GM19023 (cell line): ENCODE results near the gene BRIP1.
"Not testable (repeated sequence)": the region's sequence is repeated elsewhere in the genome, so short reads cannot be mapped to it uniquely, and the experiment has no call there.

Experiments used
- ATAC-seq: cut with Tn5 transposase; IDR thresholded peaks from one replicate; pipeline ENCODE4 v1.9.1; 2021; ENCODE audit warnings: mild to moderate bottlenecking, moderate library complexity; ENCODE audit not compliant: unreplicated experiment

The BRIP1 gene

DNA sequence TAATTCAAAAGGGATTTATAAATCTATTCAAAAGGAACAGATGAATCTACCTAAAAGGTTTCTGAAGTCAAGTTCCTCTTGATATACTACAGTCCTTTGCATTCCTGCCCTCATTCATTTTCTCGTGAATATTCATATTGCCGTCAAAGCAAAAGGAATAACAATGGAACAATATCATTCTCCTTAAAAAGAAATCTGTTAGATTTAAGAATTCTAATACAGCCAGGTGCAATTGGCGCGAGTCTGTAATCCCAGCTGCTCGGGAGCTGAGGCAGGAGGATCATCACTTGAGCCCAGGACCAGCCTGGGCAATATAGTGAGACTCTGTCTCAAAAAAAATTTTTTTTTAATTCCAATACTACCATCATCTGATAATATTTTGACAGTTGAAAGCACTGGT, 130.3 kb downstream of the BRIP1 start:
- no peak for ATAC-seq

- ATAC-seq = no peak
These were observed 131.2 kb downstream of the BRIP1 start for GRCh38 chr17:61732169-61732568.

- ATAC-seq = no peak
These were observed 132.0 kb downstream of the BRIP1 start for GRCh38 chr17:61731330-61731729.

DNA sequence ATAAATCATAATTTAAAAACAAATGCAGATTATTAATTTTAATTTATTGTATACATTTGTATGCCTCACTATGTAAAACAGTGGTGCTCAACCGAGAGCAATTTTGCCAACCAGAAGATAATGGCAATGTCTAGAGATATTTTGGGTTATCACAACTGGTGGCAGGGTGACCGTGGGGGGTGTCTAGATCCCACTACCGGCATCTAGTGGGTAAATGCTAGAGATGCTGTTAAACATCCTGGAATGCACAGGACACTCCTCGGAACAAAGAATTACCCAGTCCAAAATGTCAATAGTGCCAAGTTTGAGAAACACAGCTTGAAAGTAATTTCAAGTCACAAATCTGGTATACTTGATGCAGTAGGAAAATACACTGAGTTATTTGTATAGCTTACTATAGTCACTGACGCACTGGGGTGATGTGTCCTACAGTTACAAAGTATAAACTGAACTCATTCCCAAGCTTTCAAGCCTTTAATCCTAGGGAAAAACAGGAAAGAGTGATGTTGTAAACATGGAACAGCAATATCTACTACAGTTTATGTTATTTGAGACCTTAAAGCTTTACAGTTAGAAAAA, 133.5 kb downstream of the BRIP1 start:
- ATAC-seq = no peak

DNA sequence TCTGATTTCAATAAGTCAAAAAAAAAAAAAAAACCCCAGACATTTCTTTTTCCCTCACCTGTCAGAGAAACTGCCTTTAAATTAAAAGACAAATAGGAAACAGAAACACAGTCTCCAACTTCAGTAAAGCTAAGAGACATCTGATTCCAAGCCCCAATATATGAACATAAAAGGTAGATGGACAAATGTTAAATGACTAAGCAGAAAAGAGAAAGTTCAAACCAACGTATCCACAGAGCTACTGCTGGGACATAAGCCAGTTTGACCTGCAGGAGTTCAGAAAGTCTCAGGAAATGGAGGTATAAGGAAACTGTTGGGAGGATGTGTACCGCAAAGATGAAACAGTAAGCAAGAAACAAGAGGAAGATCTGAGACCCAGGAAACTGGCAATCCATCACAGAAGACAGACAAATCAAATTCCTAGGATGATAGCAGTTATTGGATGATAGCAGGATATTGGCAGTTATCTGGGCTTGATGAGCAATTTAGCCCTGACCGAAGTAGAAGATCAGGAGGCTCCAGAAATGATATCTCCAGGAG, 135.0 kb downstream of the BRIP1 start:
- no peak for ATAC-seq

DNA sequence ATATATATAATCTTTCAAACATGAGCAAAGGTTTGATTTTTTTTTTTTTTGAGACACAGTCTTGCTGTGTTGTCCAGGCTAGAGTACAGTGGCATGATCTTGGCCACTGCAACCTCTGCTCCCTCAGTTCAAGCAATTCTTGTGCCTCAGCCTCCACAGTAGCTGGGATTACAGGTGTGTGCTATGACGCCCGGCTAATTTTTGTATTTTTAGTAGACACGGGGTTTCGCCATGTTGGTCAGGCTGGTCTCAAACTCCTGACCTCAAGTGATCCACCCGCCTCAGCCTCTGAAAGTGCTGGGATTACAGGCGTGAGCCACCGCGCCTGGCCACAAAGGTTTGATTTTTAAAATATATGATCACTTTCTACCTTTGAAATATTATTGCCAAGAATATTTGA, 135.5 kb downstream of the BRIP1 start:
- not testable (repeated sequence) for ATAC-seq

DNA sequence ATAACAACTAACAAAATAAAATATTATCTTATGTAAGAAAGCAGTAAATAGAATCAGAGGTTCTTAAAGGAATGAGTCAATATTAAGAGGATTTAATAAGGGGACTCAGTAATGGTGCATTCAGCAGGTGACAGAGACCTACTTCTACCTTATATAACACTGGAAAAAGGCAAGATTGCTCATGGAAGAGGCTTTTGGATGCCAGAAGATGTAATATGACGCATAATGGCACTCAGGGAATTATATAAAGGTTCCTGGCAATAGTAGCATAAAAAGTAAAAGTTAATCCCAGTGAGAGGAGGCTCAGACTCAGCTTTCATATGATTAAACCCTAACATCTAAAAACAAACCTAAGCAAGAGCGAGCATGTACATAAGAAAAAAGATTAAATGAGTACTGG, 136.4 kb downstream of the BRIP1 start:
- no peak for ATAC-seq

DNA sequence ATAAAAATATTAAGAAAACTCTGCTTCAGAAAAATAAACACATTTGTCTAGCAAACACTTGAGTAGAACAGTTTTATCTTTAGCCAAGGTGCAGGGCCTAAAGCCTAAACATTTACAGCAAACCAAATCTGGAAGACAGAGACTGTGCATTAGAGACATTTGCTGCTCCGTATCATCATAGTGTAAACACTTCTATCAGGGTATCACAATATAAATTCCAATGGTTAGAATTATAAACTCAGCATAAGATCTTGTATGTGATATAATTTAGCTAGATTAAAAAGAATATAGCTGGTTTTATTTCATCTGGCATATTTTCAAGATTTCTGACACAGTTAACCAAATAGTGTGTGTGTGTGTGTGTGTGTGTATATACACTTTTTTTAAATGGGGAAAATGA, 138.6 kb downstream of the BRIP1 start:
- ATAC-seq = no peak

DNA sequence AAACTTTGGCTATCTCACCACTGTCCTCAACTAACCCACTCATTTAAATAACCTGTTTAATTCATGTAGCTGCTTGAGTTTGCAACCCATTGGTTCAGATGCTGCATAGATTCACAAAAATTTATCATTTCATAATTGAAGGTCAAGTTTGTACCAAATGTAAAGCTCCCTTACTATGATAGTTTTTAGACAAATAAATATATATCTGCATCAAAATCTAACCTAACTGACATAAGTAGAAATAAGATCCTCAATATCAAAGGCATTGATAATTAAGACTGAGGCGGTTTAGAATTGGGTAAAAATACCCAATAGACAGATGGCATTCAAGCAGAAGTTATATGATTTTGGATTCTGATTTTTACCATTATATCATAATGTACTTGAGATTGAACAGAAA, 139.4 kb downstream of the BRIP1 start:
- no peak for ATAC-seq

GRCh38 chr17:61723183-61723582, 140.1 kb downstream of the BRIP1 start:
- ATAC-seq = no peak

DNA sequence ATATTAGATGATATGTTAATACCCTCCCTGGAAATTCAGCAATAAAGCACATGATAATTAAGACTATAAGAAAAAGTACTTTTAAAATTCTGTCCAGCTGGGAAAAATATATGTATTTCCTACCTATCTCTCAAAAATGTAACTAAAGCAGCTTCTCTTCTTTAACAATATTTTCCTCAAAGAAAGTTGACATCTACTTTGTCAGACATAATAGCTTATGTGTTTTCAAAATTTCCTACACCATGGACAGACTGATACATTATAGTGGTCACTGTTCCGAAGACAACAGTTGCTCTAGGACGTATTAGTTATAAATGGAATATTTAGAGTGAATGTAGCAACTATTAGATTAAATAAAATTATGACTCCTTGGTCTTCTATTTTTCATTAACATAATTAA, 140.9 kb downstream of the BRIP1 start:
- ATAC-seq = no peak

GRCh38 chr17:61720016-61720795, 143.1 kb downstream of the BRIP1 start:
- ATAC-seq = no peak

DNA sequence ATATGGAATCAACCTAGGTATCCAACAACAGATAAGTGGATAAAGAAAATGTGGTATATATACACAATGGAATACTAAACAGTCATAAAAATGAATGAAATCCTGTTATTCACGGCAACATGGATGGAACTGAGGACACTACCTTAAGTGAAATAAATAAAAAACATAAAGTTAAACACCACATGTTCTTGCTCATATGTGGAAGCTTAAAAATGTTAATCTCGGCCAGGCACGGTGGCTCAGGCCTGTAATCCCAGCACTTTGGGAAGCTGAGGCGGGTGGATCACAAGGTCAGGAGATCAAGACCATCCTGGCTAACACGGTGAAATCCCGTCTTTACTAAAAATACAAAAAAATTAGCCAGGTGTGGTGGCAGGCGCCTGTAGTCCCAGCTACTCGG, 144.1 kb downstream of the BRIP1 start:
- not testable (repeated sequence) for ATAC-seq

DNA sequence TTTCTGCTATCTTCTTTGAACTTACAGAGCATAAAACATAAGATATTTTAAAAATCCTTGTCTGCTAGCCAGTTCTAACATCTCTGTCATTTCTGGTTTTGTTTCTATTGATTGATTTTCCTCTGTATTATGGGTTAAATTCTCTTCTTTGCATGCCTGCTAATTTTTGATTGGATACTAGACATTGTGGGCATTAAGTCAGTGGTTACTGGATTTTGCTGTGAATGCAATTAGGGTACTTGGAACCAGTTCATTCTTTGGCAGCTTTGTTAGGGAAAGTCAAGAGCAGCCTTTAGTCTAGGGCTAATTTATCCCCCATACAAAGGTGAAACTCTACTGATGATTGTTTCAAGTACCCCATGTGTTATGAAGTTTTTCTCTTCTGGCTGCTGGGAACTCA, 145.3 kb downstream of the BRIP1 start:
- ATAC-seq = no peak

- ATAC-seq = no peak
These were observed 146.0 kb downstream of the BRIP1 start for GRCh38 chr17:61717352-61717751.

DNA sequence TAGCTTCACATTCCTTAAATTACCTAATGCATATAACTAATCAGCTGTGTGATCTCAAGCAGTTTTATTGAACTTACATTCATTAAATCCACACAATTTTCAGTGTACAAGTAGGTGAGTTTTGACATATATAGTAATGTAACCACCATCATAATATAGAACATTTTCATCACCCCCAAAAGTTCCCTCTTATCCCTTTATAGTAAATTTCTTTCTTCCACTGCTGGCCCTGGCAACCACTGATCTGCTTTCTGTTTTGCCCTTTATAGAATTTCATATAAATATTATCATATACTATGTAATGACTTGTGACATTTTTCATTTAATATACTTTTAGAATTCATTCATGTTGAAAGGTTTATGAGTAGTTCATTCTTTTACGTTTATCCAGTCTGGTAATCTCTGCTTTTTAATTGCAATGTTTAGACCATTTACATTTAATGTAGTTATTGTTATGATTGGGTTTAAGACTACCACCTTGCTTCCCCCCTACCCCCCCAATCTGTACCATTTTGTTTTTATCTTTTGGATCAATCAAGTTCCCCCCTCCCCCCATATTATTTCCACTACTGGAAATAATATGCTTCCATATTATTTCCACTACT, 147.0 kb downstream of the BRIP1 start:
- no peak for ATAC-seq

DNA sequence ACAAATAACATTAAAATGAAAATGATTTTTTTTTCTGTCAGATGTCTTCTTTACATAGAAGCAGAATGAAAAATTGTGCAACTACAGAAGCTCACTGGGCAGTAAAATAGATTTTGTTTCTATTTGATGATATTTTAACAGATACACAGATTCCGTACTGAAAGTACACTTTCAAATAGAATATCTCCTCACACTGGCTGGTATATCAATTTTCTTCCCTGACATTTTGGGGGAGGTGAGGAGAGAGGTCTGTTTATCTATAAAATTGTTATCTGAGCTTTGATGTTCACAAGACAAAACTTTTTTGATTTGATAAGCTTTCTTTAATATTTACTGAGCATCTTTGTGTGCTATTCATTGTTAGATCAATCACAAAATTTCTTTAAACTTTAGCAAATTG, 148.0 kb downstream of the BRIP1 start:
- no peak for ATAC-seq

GRCh38 chr17:61714300-61714699, 149.0 kb downstream of the BRIP1 start:
- ATAC-seq = no peak

GRCh38 chr17:61713035-61713434, 150.3 kb downstream of the BRIP1 start:
- ATAC-seq = no peak

GRCh38 chr17:61710546-61710945, 152.8 kb downstream of the BRIP1 start:
- no peak for ATAC-seq

DNA sequence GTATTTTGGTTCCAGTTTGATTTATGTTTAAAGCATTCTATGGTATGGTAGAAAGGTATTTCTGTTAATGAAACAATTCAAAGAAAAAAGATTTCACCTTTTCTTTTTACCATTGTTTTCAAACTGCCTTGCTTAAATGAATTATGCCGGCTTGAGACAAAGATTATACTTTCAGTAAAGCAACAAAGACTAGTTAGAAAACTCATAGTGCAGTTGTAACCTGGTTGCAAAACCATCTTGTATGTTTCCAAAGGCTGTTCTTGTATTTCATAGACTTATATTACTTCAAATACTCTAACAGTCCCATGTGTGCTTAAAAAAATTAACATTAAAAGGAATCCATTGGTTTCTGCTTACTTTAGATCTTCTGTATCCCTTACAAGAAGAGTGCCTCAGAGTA, 153.8 kb downstream of the BRIP1 start:
- ATAC-seq = no peak

DNA sequence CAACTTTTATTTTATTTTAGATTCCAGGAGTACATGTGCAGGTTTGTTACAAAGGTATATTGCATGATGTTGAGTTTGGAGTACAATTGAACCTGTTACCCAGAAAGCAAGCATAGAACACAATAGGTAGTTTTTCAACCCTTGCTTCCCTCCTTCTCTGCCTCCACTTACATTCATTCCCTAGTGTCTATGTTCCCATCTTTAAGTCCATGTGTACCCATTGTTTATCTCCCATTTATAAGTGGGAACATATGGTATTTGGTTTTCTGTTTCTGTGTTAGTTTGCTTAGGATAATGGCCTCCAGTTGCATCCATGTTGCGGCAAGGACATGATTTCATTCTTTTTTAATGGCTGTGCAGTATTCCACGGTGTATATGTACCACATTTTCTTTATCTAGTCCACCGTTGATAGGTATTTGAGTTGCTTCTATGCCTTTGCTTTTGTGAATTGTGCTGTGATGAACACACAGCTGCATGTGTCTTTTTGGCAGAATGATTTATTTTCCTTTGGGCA, 158.3 kb downstream of the BRIP1 start:
- ATAC-seq = no peak
